COLO668 (cell line): ENCODE measurements around the gene TMEM269.
A peak's percentile ranks its signal among the peaks of the same experiment; 100 is the strongest.
"Not testable (repeated sequence)": the region's sequence is repeated elsewhere in the genome, so short reads cannot be mapped to it uniquely, and the experiment has no call there.

ENCODE experiments used
- DNase-seq: peaks from one replicate; lab custom pipeline; 2025; ENCODE audit not compliant: unreplicated experiment; lab: John Stamatoyannopoulos, UW

TMEM269 gene

GRCh38 chr1:42773420-42773819 lies 11.4 kb upstream of the TMEM269 start:
- no peak for DNase-seq

DNA sequence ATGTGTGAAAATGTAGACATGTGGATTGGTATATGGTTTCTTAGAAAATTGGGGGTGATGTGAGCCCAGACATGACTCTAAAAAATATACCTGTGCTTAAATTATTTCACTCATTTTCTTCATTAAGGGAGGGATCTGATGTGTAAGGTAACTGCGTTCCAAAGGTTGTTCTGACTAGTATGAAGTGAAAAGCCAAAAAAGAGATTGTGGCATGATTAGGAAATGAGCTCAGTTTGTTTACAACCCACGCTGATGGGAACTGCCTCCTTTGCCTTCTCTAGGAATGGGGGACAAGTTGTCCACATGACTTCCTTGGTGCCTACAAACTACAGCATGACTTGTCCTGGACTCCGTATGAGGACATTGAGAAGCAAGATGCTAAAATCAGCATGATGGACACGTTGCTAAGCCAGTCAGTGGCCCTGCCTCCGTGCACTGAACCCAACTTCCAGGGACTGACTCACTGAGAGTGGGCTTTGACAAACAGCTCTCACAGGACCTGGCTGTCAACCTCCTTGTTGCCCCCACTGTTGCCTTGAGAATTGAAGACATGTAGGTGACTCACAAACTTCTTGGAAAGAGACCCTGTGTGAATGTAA lies 9.8 kb upstream of the TMEM269 start:
- no peak for DNase-seq

- no peak for DNase-seq
Measured at GRCh38 chr1:42776502-42776901, 8.3 kb upstream of the TMEM269 start.

GRCh38 chr1:42777852-42778251 lies 6.9 kb upstream of the TMEM269 start:
- peak; percentile 48 for DNase-seq

DNA sequence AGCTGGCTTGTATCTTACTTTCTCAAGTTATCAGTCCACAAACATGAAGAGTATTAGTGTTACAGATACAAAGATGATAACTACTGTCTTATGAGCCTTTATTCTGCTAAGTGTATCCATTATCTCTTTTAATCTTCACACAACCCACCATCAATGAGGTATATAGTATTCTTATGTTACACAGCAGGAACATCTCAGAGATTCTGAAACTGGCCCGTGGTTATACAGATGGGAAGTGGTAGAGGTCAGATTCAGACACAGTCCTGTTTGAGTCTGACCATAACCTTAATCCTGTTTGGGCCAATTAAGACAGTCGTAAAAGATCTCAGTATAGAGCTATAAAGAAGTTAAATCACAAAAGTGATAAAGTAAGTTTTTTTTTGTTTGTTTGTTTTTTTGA lies 5.1 kb upstream of the TMEM269 start:
- no peak for DNase-seq

GRCh38 chr1:42780176-42780575 lies 4.6 kb upstream of the TMEM269 start:
- DNase-seq: no peak

DNA sequence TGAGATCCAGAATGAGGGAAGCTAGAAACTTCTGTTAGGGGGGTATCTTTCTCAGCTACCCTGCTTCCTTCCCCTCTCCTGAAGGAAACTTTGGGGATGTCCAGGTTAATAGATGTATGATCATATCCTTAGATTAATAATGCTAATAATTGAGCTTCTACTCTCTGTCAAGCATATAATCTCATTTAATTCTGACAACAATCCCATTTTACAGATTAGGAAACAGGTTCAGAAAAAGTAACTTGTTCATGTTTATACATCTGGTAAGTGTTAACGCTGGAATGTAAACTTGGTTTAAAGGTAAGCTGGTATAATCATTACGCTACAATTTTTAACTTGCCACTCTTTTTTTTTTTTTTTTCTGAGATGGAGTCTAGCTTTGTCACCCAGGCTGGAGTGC lies 1.7 kb upstream of the TMEM269 start:
- no peak for DNase-seq

DNA sequence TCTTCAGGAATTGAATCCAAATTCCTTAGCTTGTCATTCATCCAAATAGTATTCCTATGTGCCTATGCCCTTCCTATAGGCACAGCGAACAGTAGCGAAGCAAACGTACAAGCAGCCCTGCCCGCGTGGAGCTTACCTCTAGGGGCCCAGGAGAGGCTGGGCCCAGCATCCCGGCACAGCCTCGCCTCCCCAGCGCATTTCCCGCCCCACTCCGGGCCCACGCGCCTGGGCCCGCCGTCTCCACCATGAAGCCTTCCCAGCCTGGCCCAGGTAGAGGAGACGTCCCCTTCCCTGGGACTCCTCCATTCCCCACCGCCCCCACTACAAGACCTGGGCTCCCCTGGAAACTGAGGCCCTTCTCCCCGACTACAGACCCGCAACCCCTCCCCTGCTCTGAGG lies 245 bp upstream of the TMEM269 start:
- DNase-seq: no peak

DNA sequence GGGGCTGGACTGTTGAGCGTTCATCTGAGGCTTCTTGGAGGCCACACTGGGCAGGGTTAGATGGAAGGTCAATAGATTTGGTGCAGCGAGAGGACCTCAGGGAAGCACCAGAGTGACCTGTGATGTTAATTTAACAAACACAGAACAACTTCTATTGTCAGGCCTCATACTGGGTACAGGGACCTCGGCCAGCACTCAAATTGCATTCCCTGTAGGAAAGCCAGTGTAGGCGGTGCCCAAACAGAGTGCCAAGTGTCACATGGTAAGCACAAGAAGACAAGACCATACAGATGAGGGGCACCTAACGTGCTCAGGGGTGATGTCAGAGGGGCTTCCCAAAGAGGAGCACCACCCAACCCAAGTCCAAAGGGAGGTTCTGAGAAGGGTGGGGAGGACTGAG lies 1.3 kb downstream of the TMEM269 start:
- DNase-seq: no peak

GRCh38 chr1:42788021-42788420 lies 3.2 kb downstream of the TMEM269 start:
- no peak for DNase-seq

- DNase-seq: no peak
Measured at GRCh38 chr1:42793824-42794223, 9.0 kb downstream of the TMEM269 start.

- DNase-seq: no peak
Measured at GRCh38 chr1:42797414-42797813, 12.6 kb downstream of the TMEM269 start.

GRCh38 chr1:42797979-42798378 lies 13.2 kb downstream of the TMEM269 start:
- DNase-seq: no peak

GRCh38 chr1:42801832-42802473 lies 17.2 kb downstream of the TMEM269 start:
- no peak for DNase-seq

- DNase-seq: no peak
Measured at GRCh38 chr1:42806171-42806570, 21.4 kb downstream of the TMEM269 start.

- no peak for DNase-seq
Measured at GRCh38 chr1:42806593-42806992, 21.8 kb downstream of the TMEM269 start.

DNA sequence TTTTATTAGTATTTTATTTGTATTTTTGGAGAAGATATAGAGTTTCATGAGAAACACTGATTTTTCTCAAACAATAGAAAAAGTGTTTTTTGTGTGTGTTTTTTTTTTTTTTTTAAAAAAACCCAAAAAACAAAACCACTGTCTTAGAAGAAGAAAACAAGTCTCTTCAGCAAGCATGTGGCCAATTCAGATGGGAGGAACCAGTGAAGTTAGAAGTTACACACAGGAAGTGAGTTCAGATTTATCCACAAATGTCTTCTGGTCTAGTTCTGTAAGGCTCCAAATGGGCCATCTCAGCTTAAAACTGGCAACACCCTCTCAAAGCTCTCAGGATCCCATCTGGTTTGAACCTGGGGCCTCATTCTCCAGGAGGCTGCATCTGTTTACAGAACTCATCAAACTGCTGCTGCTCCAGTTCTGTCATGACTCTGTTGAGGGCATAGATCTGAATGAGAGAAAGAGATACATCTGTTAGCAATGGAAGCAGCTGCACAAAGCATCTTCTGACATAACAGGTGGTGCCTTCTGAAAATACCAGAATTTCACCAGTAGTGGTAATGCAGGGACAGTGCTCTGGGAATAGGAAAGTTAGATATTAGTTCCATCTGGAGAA lies 22.4 kb downstream of the TMEM269 start:
- no peak for DNase-seq

GRCh38 chr1:42814815-42815214 lies 30.0 kb downstream of the TMEM269 start:
- DNase-seq: not testable (repeated sequence)

DNA sequence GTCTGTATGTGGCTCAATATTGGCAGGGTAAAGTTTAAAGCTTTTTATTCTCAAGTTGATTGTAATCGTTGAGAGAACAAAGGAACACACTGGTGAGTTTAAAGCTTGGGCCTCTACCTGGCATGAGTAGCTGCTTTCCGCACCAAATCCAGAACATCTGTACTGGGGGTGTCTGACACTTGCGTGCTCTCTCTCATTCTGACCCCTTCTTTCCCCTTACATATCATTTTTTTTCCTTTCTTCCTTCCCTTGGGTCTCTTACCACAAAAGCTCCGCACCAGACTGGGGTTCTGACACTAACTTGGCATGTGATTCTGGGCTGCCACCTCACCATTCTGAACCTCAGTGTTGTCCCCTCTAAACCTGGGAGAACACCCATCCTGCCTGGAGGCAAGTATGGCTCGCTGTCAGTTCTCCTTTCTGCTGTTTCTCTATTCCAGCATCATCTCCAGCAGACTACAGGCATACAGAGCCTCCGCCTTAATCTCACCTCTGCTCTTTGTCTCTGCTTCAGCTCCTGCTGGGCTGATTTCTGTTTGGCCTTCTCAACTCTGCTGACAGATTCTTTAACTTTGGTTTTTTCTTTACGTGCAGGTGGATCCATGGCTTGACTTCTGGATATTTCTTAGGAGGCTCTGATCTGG lies 31.3 kb downstream of the TMEM269 start:
- DNase-seq: peak; percentile 52

- DNase-seq: peak; percentile 98
Measured at GRCh38 chr1:42816585-42817439, 32.0 kb downstream of the TMEM269 start, which contains the start of the genes ERMAP and SVBP. ERMAP (plus strand) TSS chr1:42817122; CDS start chr1:42830449, 13,327 bp downstream. SVBP (minus strand) TSS chr1:42817397; CDS start chr1:42816544, 853 bp downstream.

- DNase-seq: no peak
Measured at GRCh38 chr1:42817440-42817767, 32.6 kb downstream of the TMEM269 start.
